Myocyte (in vitro differentiated cells): Measurements from ENCODE around the gene ST6GALNAC3. TPM values are rescaled to one million over a fixed set of nuclear protein-coding genes. Genes with fewer than 3 reads are reported as not detected.
A peak's percentile ranks its signal among the peaks of the same experiment; 100 is the strongest.

Experiments
- DNase-seq: peaks from one replicate; pipeline ENCODE4 v3.0.0-alpha.2; 2012; ENCODE audit warnings: low read depth
- total RNA-seq: library from RNA; depleted of rRNA; stranded (reverse); fragments of >200 nt; gene quantifications from 2 replicates; pipeline ENCODE4 v1.2.3, GENCODE V29; 2014

ST6GALNAC3 gene
- total RNA-seq, 1 donor from 2014 or later: not detected

- no peak for DNase-seq
These were observed 420.3 kb downstream of the ST6GALNAC3 start for GRCh38 chr1:76494807-76495206.

GRCh38 chr1:76496871-76497270 lies 422.3 kb downstream of the ST6GALNAC3 start:
- DNase-seq: peak; percentile 1

- DNase-seq: no peak
These were observed 425.6 kb downstream of the ST6GALNAC3 start for GRCh38 chr1:76500116-76500515.

- no peak for DNase-seq
These were observed 426.6 kb downstream of the ST6GALNAC3 start for GRCh38 chr1:76501136-76501535.

GRCh38 chr1:76501586-76502219 lies 427.2 kb downstream of the ST6GALNAC3 start:
- no peak for DNase-seq

- DNase-seq: no peak
These were observed 428.6 kb downstream of the ST6GALNAC3 start for GRCh38 chr1:76503100-76503499.

- no peak for DNase-seq
These were observed 429.2 kb downstream of the ST6GALNAC3 start for GRCh38 chr1:76503736-76504135.

GRCh38 chr1:76507376-76507775 lies 432.8 kb downstream of the ST6GALNAC3 start:
- no peak for DNase-seq

GRCh38 chr1:76508871-76509270 lies 434.3 kb downstream of the ST6GALNAC3 start:
- DNase-seq: no peak

- DNase-seq: no peak
These were observed 436.4 kb downstream of the ST6GALNAC3 start for GRCh38 chr1:76510672-76511557.

GRCh38 chr1:76511558-76512179 lies 437.1 kb downstream of the ST6GALNAC3 start:
- no peak for DNase-seq

- DNase-seq: no peak
These were observed 456.4 kb downstream of the ST6GALNAC3 start for GRCh38 chr1:76530953-76531352.

GRCh38 chr1:76541618-76542017 lies 467.1 kb downstream of the ST6GALNAC3 start:
- peak; percentile 20 for DNase-seq

- no peak for DNase-seq
These were observed 467.8 kb downstream of the ST6GALNAC3 start for GRCh38 chr1:76542359-76542758.

- DNase-seq: no peak
These were observed 468.9 kb downstream of the ST6GALNAC3 start for GRCh38 chr1:76543495-76543894.

- DNase-seq: no peak
These were observed 471.9 kb downstream of the ST6GALNAC3 start for GRCh38 chr1:76546354-76546933.

GRCh38 chr1:76547916-76548315 lies 473.4 kb downstream of the ST6GALNAC3 start:
- no peak for DNase-seq

- DNase-seq: no peak
These were observed 474.1 kb downstream of the ST6GALNAC3 start for GRCh38 chr1:76548513-76549100.

GRCh38 chr1:76554283-76554682 lies 479.7 kb downstream of the ST6GALNAC3 start:
- no peak for DNase-seq

GRCh38 chr1:76562292-76562691 lies 487.7 kb downstream of the ST6GALNAC3 start:
- DNase-seq: no peak

GRCh38 chr1:76568573-76569238 lies 494.2 kb downstream of the ST6GALNAC3 start:
- DNase-seq: no peak
